ENCODE data around the gene SMAP1.

The SMAP1 gene

GRCh38 chr6:70879496-70879895 is 211.8 kb downstream of the SMAP1 start:
- no peak for TF ChIP-seq CTCF (IDR thresholded peaks at IDR 0.05)
- no peak for DNase-seq
- Mint-ChIP-seq H3K9me3 (no peaks in the 10 kb centered on the region), H3K27me3 (ENCODE audit: low read depth, poor library complexity) (peaks cover 2% of the 10 kb centered on the region), H3K27ac (no peak overlapping the region), H3K4me3 (no peak overlapping the region), H3K4me1 (peaks cover 5% of the 10 kb centered on the region), H3K36me3 (ENCODE audit: low read depth) (no peaks in the 10 kb centered on the region)

- H3K4me1 Mint-ChIP-seq, result peaks cover 13% of the 10 kb centered on the region
- no peaks in the 10 kb centered on the region for H3K36me3 Mint-ChIP-seq (ENCODE audit: low read depth)
- peak; percentile 89 for TF ChIP-seq CTCF (IDR thresholded peaks at IDR 0.05)
- H3K9me3 Mint-ChIP-seq, result no peaks in the 10 kb centered on the region
- peak; percentile 69 for DNase-seq
- no peak overlapping the region for H3K27ac Mint-ChIP-seq
- H3K4me3 Mint-ChIP-seq, result no peak overlapping the region
- peaks cover 9% of the 10 kb centered on the region for H3K27me3 Mint-ChIP-seq (ENCODE audit: low read depth, poor library complexity)
Measured at GRCh38 chr6:70884074-70884983, 216.6 kb downstream of the SMAP1 start.

GRCh38 chr6:70886071-70886470 is 218.4 kb downstream of the SMAP1 start:
- Mint-ChIP-seq H3K4me3 (no peak overlapping the region), H3K36me3 (ENCODE audit: low read depth) (no peaks in the 10 kb centered on the region), H3K9me3 (no peaks in the 10 kb centered on the region), H3K4me1 (peaks cover 8% of the 10 kb centered on the region), H3K27me3 (ENCODE audit: low read depth, poor library complexity) (peaks cover 9% of the 10 kb centered on the region), H3K27ac (no peak overlapping the region)
- TF ChIP-seq CTCF (IDR thresholded peaks at IDR 0.05), result no peak
- no peak for DNase-seq

GRCh38 chr6:70886661-70887060 is 219.0 kb downstream of the SMAP1 start:
- DNase-seq, result no peak
- H3K27ac Mint-ChIP-seq, result no peak overlapping the region

GRCh38 chr6:70889270-70889669 is 221.6 kb downstream of the SMAP1 start:
- TF ChIP-seq CTCF (IDR thresholded peaks at IDR 0.05), result no peak
- no peak for DNase-seq
- Mint-ChIP-seq H3K27ac (no peak overlapping the region), H3K36me3 (ENCODE audit: low read depth) (no peaks in the 10 kb centered on the region), H3K4me3 (no peak overlapping the region), H3K27me3 (ENCODE audit: low read depth, poor library complexity) (peaks cover 7% of the 10 kb centered on the region), H3K4me1 (peaks cover 13% of the 10 kb centered on the region), H3K9me3 (no peaks in the 10 kb centered on the region)

More at GRCh38 chr6:70886661-70887060, 219.0 kb downstream of the SMAP1 start:
- no peaks in the 10 kb centered on the region for H3K9me3 Mint-ChIP-seq
- TF ChIP-seq CTCF (IDR thresholded peaks at IDR 0.05), result no peak
- H3K4me1 Mint-ChIP-seq, result peaks cover 8% of the 10 kb centered on the region
- H3K27me3 Mint-ChIP-seq (ENCODE audit: low read depth, poor library complexity), result peaks cover 7% of the 10 kb centered on the region
- no peaks in the 10 kb centered on the region for H3K36me3 Mint-ChIP-seq (ENCODE audit: low read depth)
- no peak overlapping the region for H3K4me3 Mint-ChIP-seq

GRCh38 chr6:70894001-70894400 is 226.3 kb downstream of the SMAP1 start:
- no peaks in the 10 kb centered on the region for H3K36me3 Mint-ChIP-seq (ENCODE audit: low read depth)
- no peak for DNase-seq
- H3K27ac Mint-ChIP-seq, result peak overlapping the region; percentile 9
- TF ChIP-seq CTCF (IDR thresholded peaks at IDR 0.05), result no peak
- peaks cover 3% of the 10 kb centered on the region for H3K27me3 Mint-ChIP-seq (ENCODE audit: low read depth, poor library complexity)
- peaks cover 11% of the 10 kb centered on the region for H3K4me1 Mint-ChIP-seq
- H3K4me3 Mint-ChIP-seq, result no peak overlapping the region
- H3K9me3 Mint-ChIP-seq, result no peaks in the 10 kb centered on the region
